H1 (cell line): ENCODE results near the gene PRR16. TPM values are rescaled to one million over a fixed set of nuclear protein-coding genes. Genes with fewer than 3 reads are reported as not detected.

Experiments
- CTCF ChIA-PET: fragments of 300-600 bp; sonication (Branson Sonifier 250); formaldehyde crosslinking; loops from one replicate; lab custom pipeline; 2021; ENCODE audit not compliant: partially characterized antibody; lab: Charles Lee
- POLR2A ChIA-PET: fragments of 300-600 bp; sonication (Branson Sonifier 250); formaldehyde crosslinking; loops from one replicate; lab custom pipeline; 2021; ENCODE audit warnings: inconsistent platforms; ENCODE audit not compliant: partially characterized antibody; lab: Charles Lee
- DNase-seq, 2 experiments: peaks; one replicate each; pipeline versions ENCODE4 v3.0.0 to v3.0.0-alpha.2; 2010 to 2022; ENCODE audit warnings: low spot score in 2 of 2, low read depth in 1 of 2, mixed read lengths in 1 of 2
- FAIRE-seq: peaks from 2 replicates; lab custom pipeline; 2011; peaks lifted over from hg19 to GRCh38; lab: Jason Lieb, UNC
- H2AFZ ChIP-seq: 2 replicates; pipeline ENCODE4 v1.8.1; 2012; ENCODE audit warnings: low read length, inconsistent platforms
- H2AK5ac ChIP-seq: 2 replicates; pipeline ENCODE4 v1.6.1; 2013; ENCODE audit warnings: low read depth, low read length
- H2BK120ac ChIP-seq: replicated peaks from 2 replicates; pipeline ENCODE3; 2013; ENCODE audit warnings: low read depth, low read length, inconsistent platforms
- H2BK12ac ChIP-seq: 2 replicates; pipeline ENCODE4 v1.6.1; 2013; ENCODE audit warnings: low read depth, low read length
- H2BK15ac ChIP-seq: 2 replicates; pipeline ENCODE4 v1.6.1; 2013; ENCODE audit warnings: low read length
- H2BK20ac ChIP-seq: 2 replicates; pipeline ENCODE4 v1.6.1; 2013; ENCODE audit warnings: low read length
- H2BK5ac ChIP-seq: 2 replicates; pipeline ENCODE4 v1.6.1; 2013; ENCODE audit warnings: low read depth, low read length
- H3K14ac ChIP-seq: 2 replicates; pipeline ENCODE4 v1.6.1; 2013; ENCODE audit warnings: inconsistent platforms; ENCODE audit not compliant: insufficient read length
- H3K18ac ChIP-seq: 2 replicates; pipeline ENCODE4 v1.6.1; 2013; ENCODE audit warnings: low read length; ENCODE audit errors: extremely low read depth
- H3K23ac ChIP-seq: 2 replicates; pipeline ENCODE4 v1.6.1; 2013; ENCODE audit warnings: inconsistent platforms; ENCODE audit not compliant: insufficient read length
- H3K23me2 ChIP-seq: 2 replicates; pipeline ENCODE4 v1.6.1; 2013; ENCODE audit warnings: low read depth, low read length
- H3K27ac ChIP-seq: 2 replicates; pipeline ENCODE4 v1.6.1; 2011; ENCODE audit warnings: low read depth, low read length, inconsistent platforms
- H3K27me3 ChIP-seq, 4 experiments: replicated peaks in 1 of 4; 1 replicate in 1 of 4; 2 replicates in 3 of 4; pipeline versions ENCODE4 v1.6.1 to v1.8.1; 2011 to 2013; ENCODE audit warnings: low read length in 3 of 4, mild to moderate bottlenecking in 3 of 4, inconsistent platforms in 2 of 4, mixed read lengths in 2 of 4, moderate library complexity in 1 of 4; ENCODE audit not compliant: control insufficient read depth in 3 of 4, insufficient read depth in 3 of 4; ENCODE audit errors: extremely low read depth in 1 of 4
- H3K36me3 ChIP-seq, 4 experiments: 2 replicates each; pipeline versions ENCODE4 v1.6.1 to v1.8.1; 2011 to 2013; ENCODE audit warnings: mild to moderate bottlenecking in 4 of 4, low read length in 3 of 4, moderate library complexity in 2 of 4, control low read depth in 1 of 4, inconsistent platforms in 1 of 4; ENCODE audit not compliant: insufficient read depth in 4 of 4, control insufficient read depth in 2 of 4
- H3K4ac ChIP-seq: replicated peaks from 2 replicates; pipeline ENCODE3; 2013; ENCODE audit warnings: low read length, low read depth, mixed read lengths, inconsistent platforms; ENCODE audit not compliant: insufficient read length
- H3K4me1 ChIP-seq, 4 experiments: replicated peaks in 1 of 4; 1 replicate in 1 of 4; 2 replicates in 3 of 4; pipeline versions ENCODE4 v1.6.1 to v1.8.1; 2011 to 2013; ENCODE audit warnings: low read length in 3 of 4, inconsistent platforms in 2 of 4, mixed read lengths in 1 of 4; ENCODE audit not compliant: insufficient read depth in 4 of 4, control insufficient read depth in 3 of 4
- H3K4me2 ChIP-seq, 2 experiments: 2 replicates each; pipeline versions ENCODE4 v1.6.1 to v1.8.1; 2011 to 2013; ENCODE audit warnings: low read depth in 2 of 2, low read length in 2 of 2, control low read depth in 1 of 2, inconsistent platforms in 1 of 2, mild to moderate bottlenecking in 1 of 2; ENCODE audit not compliant: insufficient read depth in 1 of 2
- H3K4me3 ChIP-seq, 4 experiments: fragments of 200-600, 300-600 bp in 1 of 4; sonication (generic), shearing (Covaris generic), sonication (Bioruptor Twin) in 1 of 4; 2 replicates each; pipeline versions ENCODE4 v1.5.1 to v1.8.1; 2011 to 2016; ENCODE audit warnings: low read length in 4 of 4, low read depth in 3 of 4, control low read depth in 2 of 4, inconsistent platforms in 2 of 4, mild to moderate bottlenecking in 2 of 4, mixed read lengths in 1 of 4, moderate library complexity in 1 of 4; ENCODE audit not compliant: insufficient read depth in 2 of 4; ENCODE audit errors: extremely low read depth in 1 of 4
- H3K56ac ChIP-seq: replicated peaks from 2 replicates; pipeline ENCODE3; 2013; ENCODE audit warnings: low read depth, mild to moderate bottlenecking, mixed read lengths, low read length, inconsistent platforms; ENCODE audit not compliant: insufficient read length
- H3K79me1 ChIP-seq: 2 replicates; pipeline ENCODE4 v1.6.1; 2013; ENCODE audit warnings: low read depth, low read length, control low read depth
- H3K79me2 ChIP-seq, 2 experiments: 2 replicates each; pipeline versions ENCODE4 v1.6.1 to v1.8.1; 2012 to 2013; ENCODE audit warnings: low read length in 2 of 2, mild to moderate bottlenecking in 2 of 2, inconsistent platforms in 1 of 2; ENCODE audit not compliant: insufficient read depth in 2 of 2, control insufficient read depth in 1 of 2
- H3K9ac ChIP-seq, 4 experiments: replicated peaks in 1 of 4; 1 replicate in 1 of 4; 2 replicates in 3 of 4; pipeline versions ENCODE4 v1.6.1 to v1.8.1; 2011 to 2013; ENCODE audit warnings: low read depth in 3 of 4, low read length in 3 of 4, control low read depth in 2 of 4, mild to moderate bottlenecking in 2 of 4, moderate library complexity in 2 of 4, inconsistent platforms in 1 of 4; ENCODE audit errors: extremely low read depth in 1 of 4
- H3K9me3 ChIP-seq, 2 experiments: 2 replicates each; pipeline versions ENCODE4 v1.6.1 to v1.8.1; 2012 to 2013; ENCODE audit warnings: mild to moderate bottlenecking in 2 of 2, moderate library complexity in 2 of 2, control low read depth in 1 of 2, inconsistent platforms in 1 of 2, low read depth in 1 of 2, low read length in 1 of 2, mixed read lengths in 1 of 2; ENCODE audit not compliant: insufficient read depth in 2 of 2
- H4K20me1 ChIP-seq, 2 experiments: replicated peaks in 1 of 2; 2 replicates each; pipeline versions ENCODE3 to v1.8.1; 2011 to 2013; ENCODE audit warnings: inconsistent platforms in 2 of 2, low read length in 2 of 2, mild to moderate bottlenecking in 1 of 2; ENCODE audit not compliant: insufficient read depth in 2 of 2, control insufficient read depth in 1 of 2
- H4K5ac ChIP-seq: 2 replicates; pipeline ENCODE4 v1.6.1; 2013; ENCODE audit warnings: low read length, low read depth, mixed read lengths, inconsistent platforms; ENCODE audit not compliant: insufficient read length
- H4K8ac ChIP-seq: 2 replicates; pipeline ENCODE4 v1.8.0; 2013; ENCODE audit warnings: mild to moderate bottlenecking, moderate library complexity, low read length, inconsistent platforms; ENCODE audit not compliant: insufficient read depth; ENCODE audit errors: extremely low read depth
- H4K91ac ChIP-seq: replicated peaks from 2 replicates; pipeline ENCODE3; 2013; ENCODE audit warnings: low read length, mixed read lengths, inconsistent platforms; ENCODE audit not compliant: insufficient read length
- CHD2 ChIP-seq: IDR thresholded peaks from 2 replicates; pipeline ENCODE4 v1.6.1; 2012; ENCODE audit warnings: low read length, improper control_type of control experiment
- FOSL1 ChIP-seq: IDR thresholded peaks from 2 replicates; pipeline ENCODE4 v1.6.1; 2011; ENCODE audit warnings: mild to moderate bottlenecking, low read depth, low read length, moderate library complexity; ENCODE audit not compliant: insufficient read depth
- GTF2F1 ChIP-seq: IDR thresholded peaks from 2 replicates; pipeline ENCODE4 v1.6.1; 2012; ENCODE audit warnings: low read depth, low read length, improper control_type of control experiment, borderline replicate concordance
- HDAC2 ChIP-seq, 2 experiments: fragments of 300-600 bp in 1 of 2; sonication (generic) in 1 of 2; IDR thresholded peaks; 2 replicates each; pipeline ENCODE4 v1.6.1; 2011 to 2012; ENCODE audit warnings: low read depth in 2 of 2, low read length in 2 of 2, mild to moderate bottlenecking in 2 of 2, moderate library complexity in 2 of 2, borderline replicate concordance in 1 of 2, inconsistent platforms in 1 of 2
- KDM1A ChIP-seq: fragments of 200-600, 300-600 bp; sonication (generic); IDR thresholded peaks from 2 replicates; pipeline ENCODE4 v1.7.1; 2016; ENCODE audit warnings: mild to moderate bottlenecking, low read length, borderline replicate concordance
- KDM5A ChIP-seq: fragments of 200-600 bp; IDR thresholded peaks from 2 replicates; pipeline ENCODE4 v1.7.1; 2012; ENCODE audit warnings: mild to moderate bottlenecking, low read length, inconsistent platforms, mixed read lengths
- POLR2AphosphoS5 ChIP-seq: IDR thresholded peaks from 2 replicates; pipeline ENCODE4 v1.6.1; 2011; ENCODE audit warnings: low read depth, low read length
- SAP30 ChIP-seq: fragments of 300-600 bp; sonication (generic); IDR thresholded peaks from 2 replicates; pipeline ENCODE4 v1.7.1; 2012; ENCODE audit warnings: low read length, moderate library complexity, mild to moderate bottlenecking, inconsistent platforms; ENCODE audit not compliant: insufficient read depth, insufficient replicate concordance
- SP1 ChIP-seq: IDR thresholded peaks from 2 replicates; pipeline ENCODE4 v1.6.1; 2011; ENCODE audit warnings: low read depth, low read length
- SUZ12 ChIP-seq: fragments of 200-600 bp; sonication (generic); IDR thresholded peaks from 2 replicates; pipeline ENCODE4 v1.6.1; 2012; ENCODE audit warnings: mild to moderate bottlenecking, inconsistent platforms, low read length, moderate library complexity, mixed read lengths
- TAF1 ChIP-seq: IDR thresholded peaks from 2 replicates; pipeline ENCODE4 v1.6.1; 2011; ENCODE audit warnings: mild to moderate bottlenecking, low read depth, low read length
- TAF7 ChIP-seq: optimal IDR thresholded peaks from 2 replicates; pipeline ENCODE3; 2011; ENCODE audit warnings: low read depth, mild to moderate bottlenecking, inconsistent platforms, low read length, moderate library complexity, borderline replicate concordance
- WGBS, 2 experiments: shearing (Covaris generic) in 1 of 2; methylation state at CpG; one replicate each; pipeline versions ENCODE4 v1.1.6 to v1.1.7; 2013 to 2015; ENCODE audit warnings: low lambda C conversion rate in 2 of 2, mixed read lengths in 2 of 2, inconsistent platforms in 1 of 2, low coverage in 1 of 2, missing lambda C conversion rate in 1 of 2; ENCODE audit not compliant: insufficient replicate concordance in 2 of 2, insufficient coverage in 1 of 2, insufficient read length in 1 of 2; ENCODE audit errors: extremely low coverage in 1 of 2, missing lambda C conversion rate in 1 of 2; 5-methylcytosine and 5-hydroxymethylcytosine counted together
- polyA plus RNA-seq, 7 experiments: library from polyadenylated mRNA; depleted of rRNA in 3 of 7; stranded (reverse) in 5 of 7; unstranded in 2 of 7; fragments of >200 nt in 5 of 7; fragments of 200-250 nt in 2 of 7; gene quantifications; 1 replicate in 5 of 7; 2 replicates in 1 of 7; 4 replicates in 1 of 7; pipeline versions ENCODE4 v1.2.1 to v1.2.3, GENCODE V29; 2011 to 2013; ENCODE audit warnings: missing spikeins in 2 of 7, mixed read lengths in 2 of 7
- total RNA-seq: library from RNA; stranded (reverse); fragmentation: NEBNext Ultra II Directional; extraction: Animal tissue kit (Norgen Biotek cat#: 25700); gene quantifications from 2 replicates; pipeline ENCODE4 v1.2.1, GENCODE V29; 2021
- TF ChIP-seq, protein P1 (sequence below): IDR thresholded peaks from 2 replicates; pipeline ENCODE4 v1.6.1; 2012; ENCODE audit warnings: inconsistent platforms

PRR16 gene
- total and polyA plus RNA-seq, 2 of the 8 experiments (the other 6 are each of a cell fraction or from before 2014, with no cell fraction given) = 0.73 to 1.6 TPM

- H3K4me3 ChIP-seq = no peak overlapping the region
- H3K56ac ChIP-seq = no peak overlapping the region
- H2AK5ac ChIP-seq = no peak overlapping the region
- no peak overlapping the region for H2BK20ac ChIP-seq
- no peaks in the 10 kb centered on the region for H3K36me3 ChIP-seq
- H4K20me1 ChIP-seq = no peaks in the 10 kb centered on the region
- CTCF ChIA-PET = no interaction called here
- H3K27ac ChIP-seq = no peak overlapping the region
- H3K18ac ChIP-seq = no peak overlapping the region
- H3K4ac ChIP-seq = no peak overlapping the region
- no peak overlapping the region for H2AFZ ChIP-seq
- H3K4me2 ChIP-seq = no peak overlapping the region
- no peaks in the 10 kb centered on the region for H3K27me3 ChIP-seq
- DNase-seq (no peak), FAIRE-seq (no peak)
- H4K8ac ChIP-seq = no peak overlapping the region
- H3K14ac ChIP-seq = no peak overlapping the region
- H3K79me1 ChIP-seq = no peaks in the 10 kb centered on the region
- H2BK120ac ChIP-seq = no peak overlapping the region
- no peaks in the 10 kb centered on the region for H3K4me1 ChIP-seq
- H3K23ac ChIP-seq = no peak overlapping the region
- H2BK5ac ChIP-seq = no peak overlapping the region
- no peak overlapping the region for H3K9ac ChIP-seq
- H4K91ac ChIP-seq = no peak overlapping the region
- H3K79me2 ChIP-seq = no peaks in the 10 kb centered on the region
- peaks cover 0 to 5% of the 10 kb centered on the region in 2 experiments; a peak in 1 of 4 replicates for H3K9me3 ChIP-seq
- 85% methylated on average over 3 of the region's 3 CpGs; no CpG with 5 or more reads in 1 of the 2 experiments for WGBS, 2 experiments
- POLR2A ChIA-PET = no interaction called here
- H2BK12ac ChIP-seq = no peak overlapping the region
- H4K5ac ChIP-seq = no peak overlapping the region
- H2BK15ac ChIP-seq = no peak overlapping the region
- no peaks in the 10 kb centered on the region; the same call in 1 of the 2 replicates for H3K23me2 ChIP-seq
- TF ChIP-seq POLR2AphosphoS5 (no peak), FOSL1 (no peak), CHD2 (no peak), SUZ12 (no peak), GTF2F1 (no peak), HDAC2 (IDR thresholded peaks at IDR 0.05; ENCODE audit: borderline replicate concordance in 1 of 2, low read depth in 2 of 2, low read length in 2 of 2) (no peak), SP1 (no peak), KDM1A (no peak), TAF1 (no peak), KDM5A (no peak), SAP30 (no peak), TAF7 (no peak)
- TF ChIP-seq, protein P1, sequence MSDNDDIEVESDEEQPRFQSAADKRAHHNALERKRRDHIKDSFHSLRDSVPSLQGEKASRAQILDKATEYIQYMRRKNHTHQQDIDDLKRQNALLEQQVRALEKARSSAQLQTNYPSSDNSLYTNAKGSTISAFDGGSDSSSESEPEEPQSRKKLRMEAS = no peak
These were observed 8.1 kb upstream of the PRR16 start for GRCh38 chr5:120456006-120456405.
